HG02938 (cell line): Measurements from ENCODE around the gene TECPR1.
"Not testable (repeated sequence)": the region's sequence is repeated elsewhere in the genome, so short reads cannot be mapped to it uniquely, and the experiment has no call there.

Experiments used
- ATAC-seq: cut with Tn5 transposase; IDR thresholded peaks from one replicate; pipeline ENCODE4 v1.9.1; 2021; ENCODE audit warnings: mild to moderate bottlenecking, moderate library complexity; ENCODE audit not compliant: unreplicated experiment

Gene TECPR1

DNA sequence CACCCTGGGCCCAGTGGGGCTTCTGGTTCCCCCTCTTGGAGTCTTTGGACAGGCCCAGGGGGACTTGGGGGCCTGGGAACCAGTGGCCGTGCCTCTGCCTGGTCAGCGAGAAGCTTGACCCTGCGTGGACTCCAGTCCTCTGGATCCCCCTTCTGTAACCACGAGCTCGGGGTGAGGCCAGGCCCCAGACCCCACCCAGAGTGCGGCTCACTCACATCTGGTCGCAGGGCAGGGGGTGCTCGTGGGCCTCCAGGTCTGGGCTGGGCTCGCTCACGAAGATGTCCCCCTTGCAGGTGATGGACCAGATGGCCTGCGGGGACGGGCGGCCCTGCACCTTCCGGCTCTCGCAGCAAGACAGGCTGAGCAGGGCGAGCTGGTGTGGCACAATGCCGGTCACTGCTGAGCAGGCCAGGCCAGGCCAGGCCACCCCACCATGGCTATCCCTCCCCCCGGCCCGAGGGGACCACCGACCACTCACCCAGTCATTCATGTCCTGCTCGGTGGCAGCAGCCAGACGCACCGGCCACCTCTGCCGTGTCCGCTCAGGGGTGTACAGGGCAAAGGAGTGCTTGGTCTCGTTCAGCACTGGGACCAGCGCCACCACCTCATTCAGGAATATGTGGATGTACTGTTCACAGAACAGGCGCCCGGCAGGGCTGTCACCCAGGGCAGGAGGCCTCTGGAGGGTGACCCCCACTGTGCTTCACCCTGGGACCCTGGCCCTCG is 21.1 kb downstream of the TECPR1 start:
- no peak for ATAC-seq

GRCh38 chr7:98229991-98230745 is 21.9 kb downstream of the TECPR1 start:
- ATAC-seq: no peak

- no peak for ATAC-seq
Measured at GRCh38 chr7:98229441-98229840, 22.6 kb downstream of the TECPR1 start.

DNA sequence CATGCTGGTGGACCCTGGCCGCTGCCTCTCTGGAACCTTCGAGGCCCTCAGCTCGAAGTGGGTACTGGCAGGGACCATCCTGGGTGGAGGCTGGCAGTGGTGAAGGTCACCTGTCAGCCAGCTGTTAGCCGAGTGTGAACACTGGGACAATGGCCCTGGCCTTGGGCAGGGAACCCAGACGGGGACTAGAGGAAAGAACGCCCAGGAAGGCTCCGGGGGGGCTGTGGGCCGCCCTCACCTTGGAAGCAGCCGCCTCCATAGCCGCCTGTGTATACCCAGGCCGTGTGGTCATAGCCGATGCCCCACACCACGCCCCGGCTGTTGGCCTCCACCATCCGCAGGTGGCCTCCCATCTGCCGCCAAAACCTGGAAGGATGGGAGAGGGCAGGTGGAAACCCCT is 23.2 kb downstream of the TECPR1 start:
- no peak for ATAC-seq

DNA sequence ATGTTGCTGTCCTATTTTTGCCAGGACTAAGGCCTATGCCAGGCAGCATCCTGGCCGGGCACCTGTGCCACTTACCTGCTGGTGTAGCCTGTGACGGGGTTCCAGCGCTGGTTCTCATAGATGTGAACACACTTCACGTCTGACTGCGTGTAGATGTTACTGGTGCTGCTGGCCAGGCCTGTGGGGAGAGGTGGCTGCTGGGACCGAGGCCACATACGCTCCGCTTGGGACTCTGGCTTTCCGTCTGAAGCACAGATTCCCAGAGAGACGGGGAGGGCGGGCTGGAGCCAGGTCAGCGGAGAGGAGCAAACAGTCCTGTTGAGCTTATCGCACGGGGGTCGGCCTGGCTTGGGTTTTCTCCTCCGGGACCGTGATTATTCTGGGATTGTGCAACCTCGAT is 24.1 kb downstream of the TECPR1 start:
- ATAC-seq: no peak

- no peak for ATAC-seq
Measured at GRCh38 chr7:98225913-98226614, 26.0 kb downstream of the TECPR1 start.

DNA sequence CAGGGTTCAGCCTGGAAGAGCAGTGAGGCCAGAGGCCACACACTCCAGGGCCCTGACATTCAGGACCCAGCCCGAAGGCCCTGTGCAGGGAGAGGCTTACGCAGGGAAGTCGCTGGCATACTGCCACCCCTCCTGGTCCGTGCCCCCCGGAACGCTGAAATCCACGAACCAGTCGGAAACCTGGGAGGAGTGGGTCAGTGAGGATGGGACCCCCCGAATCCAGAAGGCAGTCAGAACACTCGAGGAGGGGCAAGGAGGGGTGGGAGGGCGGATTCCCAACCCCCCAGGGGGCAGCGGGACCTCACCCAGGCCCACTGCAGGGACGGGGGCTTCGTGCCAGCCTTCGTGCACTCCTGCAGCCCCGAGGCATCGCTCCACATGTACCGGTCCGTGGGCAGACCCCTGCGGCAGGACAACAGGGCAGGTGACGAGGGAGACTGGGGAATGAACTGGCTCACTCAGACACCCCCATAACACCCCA is 27.3 kb downstream of the TECPR1 start:
- ATAC-seq: no peak

DNA sequence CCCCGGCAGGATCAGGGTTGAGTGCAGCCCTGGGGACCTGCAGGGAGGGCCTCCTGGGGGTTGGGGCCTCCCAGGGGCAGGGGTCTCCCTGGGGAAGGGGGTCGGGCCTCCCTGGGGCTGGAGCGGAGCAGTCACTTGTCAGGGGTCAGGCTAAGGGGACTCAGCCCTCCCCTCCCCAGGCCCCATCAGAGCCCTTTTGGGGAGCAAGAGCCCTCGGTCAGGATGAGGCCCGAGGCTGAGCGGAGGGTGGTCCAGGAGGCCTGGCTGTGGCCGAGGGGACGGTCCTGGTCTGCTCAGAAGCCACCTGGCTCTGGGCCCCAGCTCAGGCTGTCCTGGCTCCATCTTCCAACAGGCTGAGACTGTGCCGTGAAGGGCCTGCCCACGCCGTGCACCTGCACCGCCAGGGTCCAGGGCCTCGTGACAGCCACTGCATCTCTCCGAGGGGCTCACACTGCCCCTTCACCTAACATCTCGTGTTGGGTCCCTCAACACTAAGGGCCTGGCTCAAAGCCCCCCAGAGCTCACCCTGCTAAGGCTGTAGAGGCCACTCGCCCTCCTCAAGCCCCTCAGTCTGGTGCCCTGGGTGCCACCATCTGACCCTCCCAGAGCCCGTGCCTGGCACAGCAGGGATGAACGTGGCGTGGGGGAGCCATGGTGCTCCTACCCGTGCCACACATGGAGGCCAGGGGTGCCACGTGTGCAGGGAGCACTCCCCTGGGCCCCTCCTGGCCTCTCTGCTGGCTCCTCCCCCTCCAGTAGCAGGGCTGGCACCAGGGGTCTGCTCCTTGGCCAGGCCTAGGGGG is 27.9 kb downstream of the TECPR1 start:
- no peak for ATAC-seq

DNA sequence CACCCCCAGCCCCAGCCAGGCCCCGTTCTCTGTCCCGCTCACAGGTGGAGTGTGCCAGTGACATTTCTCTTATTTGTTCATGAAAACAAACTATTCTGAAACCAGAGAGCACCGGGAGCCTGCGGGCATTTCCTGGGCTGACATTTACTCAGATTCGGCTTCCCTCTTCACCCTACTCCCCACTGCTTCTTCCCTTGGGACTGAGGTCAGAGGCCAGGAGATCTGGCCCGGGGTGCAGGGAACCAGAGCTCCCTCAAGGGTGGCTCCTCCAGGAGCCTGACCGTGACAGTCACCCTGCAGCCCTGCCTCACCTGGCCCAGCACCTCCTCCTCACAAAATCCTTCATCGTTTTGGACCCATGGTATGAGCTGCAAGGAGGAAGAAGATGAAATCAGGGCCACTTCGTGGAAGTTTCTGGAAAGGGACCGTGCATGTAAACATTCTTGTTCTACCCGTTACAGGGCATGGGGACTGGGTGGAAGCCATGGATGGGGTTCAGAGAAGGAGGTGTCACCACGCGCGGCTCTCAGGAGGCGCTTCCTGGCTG is 28.6 kb downstream of the TECPR1 start:
- no peak for ATAC-seq

GRCh38 chr7:98222533-98223195 is 29.4 kb downstream of the TECPR1 start:
- ATAC-seq: no peak

DNA sequence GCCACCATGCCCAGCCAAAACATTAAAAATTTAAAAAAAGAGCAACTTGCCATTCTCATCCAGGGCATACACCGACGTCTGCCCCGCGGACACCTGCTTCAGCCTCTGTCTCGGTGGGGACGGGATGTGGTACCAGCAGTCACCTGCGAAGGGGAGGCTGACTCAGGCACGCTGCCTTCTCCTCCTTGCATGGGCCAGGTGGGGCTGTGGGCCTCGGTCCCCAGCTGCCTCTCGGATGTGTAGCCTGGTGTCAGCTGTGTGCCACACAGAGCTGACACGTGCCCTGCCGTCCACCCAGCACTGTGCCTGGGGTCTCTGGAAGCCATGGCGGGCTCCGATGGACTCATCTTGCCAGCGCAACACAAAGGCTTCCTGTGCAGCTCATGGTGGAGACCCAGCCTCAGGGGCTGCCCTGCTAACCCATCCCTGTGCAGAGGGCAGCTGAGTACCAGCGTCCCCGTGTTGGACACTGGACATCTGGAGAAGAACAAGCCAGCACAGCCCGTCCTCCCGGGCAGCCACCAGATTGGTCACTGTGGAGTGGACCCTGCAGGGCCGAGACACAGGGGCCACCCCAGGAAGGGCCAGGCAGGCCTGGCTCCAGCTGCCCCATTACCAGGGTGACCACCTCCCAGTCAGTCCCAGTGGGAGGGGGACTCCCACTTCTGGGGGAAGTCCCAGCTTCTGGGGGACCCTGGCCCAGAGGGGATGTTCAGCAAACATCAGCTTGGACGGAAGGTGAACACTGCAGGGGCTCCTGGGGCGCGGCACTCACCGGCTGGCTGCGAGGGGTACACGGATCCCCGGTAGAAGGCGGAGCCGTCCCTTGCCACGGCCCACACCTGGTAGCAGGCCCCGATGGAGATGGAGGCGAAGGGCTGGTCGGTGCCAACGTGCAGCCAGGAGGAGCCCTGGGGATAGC is 30.2 kb downstream of the TECPR1 start:
- no peak for ATAC-seq

- ATAC-seq: not testable (repeated sequence)
Measured at GRCh38 chr7:98219382-98219781, 32.6 kb downstream of the TECPR1 start.

DNA sequence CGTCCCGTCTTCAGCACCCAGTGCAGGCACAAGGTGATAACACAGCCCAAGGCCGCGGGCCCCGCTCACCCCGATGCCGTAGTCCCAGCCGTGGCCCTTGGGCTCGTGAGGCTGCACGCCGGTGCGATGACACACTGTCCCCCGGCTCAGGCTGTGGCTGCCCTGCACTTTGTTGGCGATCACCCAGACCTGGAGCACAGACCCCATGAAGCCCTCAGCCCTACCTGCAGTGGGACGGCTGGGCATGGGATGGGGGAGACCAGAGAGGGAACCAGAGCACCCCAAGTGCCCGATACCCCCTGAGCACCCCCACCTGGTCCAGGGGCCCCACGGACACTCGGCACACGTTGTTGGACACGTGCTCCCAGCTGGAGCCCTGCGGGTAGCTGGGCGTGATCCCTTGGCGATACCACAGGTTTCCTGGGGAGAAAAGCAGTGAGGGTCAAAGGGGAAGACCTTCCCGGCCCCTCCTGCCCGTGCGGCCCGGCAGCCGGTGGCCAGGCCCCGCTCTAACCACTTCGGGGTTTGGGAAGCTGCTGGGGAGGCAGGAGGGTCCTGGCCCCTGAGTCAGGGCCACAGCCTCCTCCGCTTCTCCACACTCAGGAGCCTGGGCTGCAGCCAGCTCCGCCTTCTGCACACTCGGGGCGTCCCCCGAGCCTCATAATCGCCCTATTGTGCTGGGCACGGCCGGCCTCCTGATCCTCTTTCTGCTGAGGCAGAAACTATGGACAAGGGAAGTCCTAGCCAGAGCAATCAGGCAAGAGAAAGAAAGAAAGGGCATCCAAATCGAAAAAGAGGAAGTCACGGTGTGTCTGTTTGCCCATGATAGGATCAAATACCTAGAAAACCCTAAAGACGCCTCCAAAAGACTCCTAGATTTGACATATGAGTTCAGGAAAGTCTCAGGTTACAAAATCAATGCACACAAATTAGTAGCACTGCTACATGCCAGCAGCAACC is 34.1 kb downstream of the TECPR1 start:
- ATAC-seq: no peak

DNA sequence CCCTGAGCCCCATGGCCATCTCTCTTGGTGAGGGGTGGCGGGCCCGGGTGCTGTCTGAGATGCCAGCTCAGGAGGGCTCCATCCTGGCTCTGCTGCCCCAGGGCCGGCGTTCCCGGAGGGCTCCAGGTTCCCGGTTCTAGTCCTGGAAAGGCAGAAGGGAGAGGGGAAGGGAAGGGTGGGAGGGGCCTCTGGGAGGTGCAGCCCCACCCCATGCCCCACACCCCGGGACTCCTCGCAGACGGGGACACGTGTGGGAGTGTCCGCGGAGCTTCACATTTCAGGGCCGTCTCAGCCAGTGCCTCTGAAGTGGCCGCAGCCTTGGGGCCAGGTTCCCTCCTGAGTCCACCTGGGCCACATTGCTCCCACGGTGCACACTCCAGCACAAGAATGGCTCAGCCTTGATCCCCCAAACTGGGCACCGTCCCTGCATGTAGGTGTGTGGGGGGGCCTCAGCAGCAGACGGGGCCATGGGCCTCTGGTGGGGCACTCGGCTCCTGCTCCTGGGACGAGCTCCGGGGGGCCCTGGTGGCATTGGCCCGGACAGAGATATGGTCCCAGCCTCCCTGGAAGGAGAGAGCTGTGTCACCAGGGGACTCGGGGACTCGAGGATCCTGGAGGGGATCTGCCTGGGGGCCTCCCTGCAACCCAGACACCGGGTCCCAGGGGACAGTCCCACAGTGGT is 35.0 kb downstream of the TECPR1 start:
- no peak for ATAC-seq

DNA sequence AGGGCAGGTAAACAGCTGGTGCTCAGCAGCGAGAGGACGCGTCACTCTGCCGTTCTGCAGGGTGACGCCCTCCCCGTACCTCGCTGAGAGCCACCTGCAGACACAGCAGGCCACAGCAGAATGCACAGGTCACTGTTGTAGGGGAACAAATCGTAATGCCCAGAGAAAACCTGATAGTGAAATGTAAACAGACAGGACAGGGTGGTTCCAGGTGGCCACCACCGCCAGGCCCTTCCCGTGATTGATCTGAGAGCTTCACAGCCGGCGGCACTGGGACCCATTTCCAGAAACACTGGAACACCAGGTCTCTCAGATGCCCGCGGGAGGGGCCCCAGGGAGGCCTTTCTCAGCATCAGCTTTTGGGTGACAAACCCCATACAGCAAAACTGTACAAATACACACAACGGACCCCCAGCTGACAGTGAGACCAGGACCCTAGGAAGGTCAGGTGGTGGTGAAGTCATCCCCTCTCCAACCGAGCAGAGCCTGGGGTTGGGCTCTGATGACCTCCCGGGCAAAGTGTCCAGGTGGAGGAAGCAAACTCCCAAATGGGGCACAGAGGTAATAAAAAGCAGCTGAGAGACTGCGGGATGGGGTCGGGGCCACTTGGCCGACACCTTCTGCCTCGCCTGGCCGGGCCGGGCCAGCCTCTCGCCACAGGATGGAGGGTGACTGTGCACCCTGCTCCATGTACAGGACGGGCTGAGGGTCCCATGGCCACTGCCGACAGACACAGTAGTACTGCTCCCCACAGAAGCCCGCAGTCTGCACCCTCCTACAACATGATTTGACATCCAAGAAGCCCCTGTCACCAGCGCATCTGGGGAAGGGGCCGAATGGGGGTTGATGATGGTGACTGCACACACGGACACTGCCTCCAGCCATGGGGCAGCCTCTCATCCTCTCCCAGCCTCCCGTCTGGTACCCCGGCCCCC is 36.2 kb downstream of the TECPR1 start:
- ATAC-seq: no peak

- no peak for ATAC-seq
Measured at GRCh38 chr7:98214811-98215321, 37.2 kb downstream of the TECPR1 start.
